ENCODE data around the gene MPP3. TPM values are rescaled to one million over a fixed set of nuclear protein-coding genes. Genes with fewer than 3 reads are reported as not detected.

The MPP3 gene
- total RNA-seq, 1 donor from 2014 or later = 55.5 TPM

GRCh38 chr17:43788540-43788939 is 44.4 kb downstream of the MPP3 start:
- ATAC-seq (no peak), DNase-seq (no peak)
- intact Hi-C loops (cut with micrococcal nuclease) = no loop called here

- no peak for DNase-seq
- intact Hi-C loops (cut with micrococcal nuclease) = no loop called here
- no peak for ATAC-seq
These were observed 45.2 kb downstream of the MPP3 start for GRCh38 chr17:43787728-43788127.

- intact Hi-C loops (cut with micrococcal nuclease) = no loop called here
- ATAC-seq = no peak
- DNase-seq = no peak
These were observed 48.3 kb downstream of the MPP3 start for GRCh38 chr17:43784628-43785101.

- ATAC-seq = no peak
- intact Hi-C loops (cut with micrococcal nuclease) = no loop called here
These were observed 48.9 kb downstream of the MPP3 start for GRCh38 chr17:43784068-43784467.

GRCh38 chr17:43782913-43783680 is 49.8 kb downstream of the MPP3 start:
- DNase-seq = no peak
- no peak for ATAC-seq
- intact Hi-C loops (cut with micrococcal nuclease) = no loop called here

More at GRCh38 chr17:43784068-43784467, 48.9 kb downstream of the MPP3 start:
- DNase-seq = no peak

GRCh38 chr17:43780135-43780534 is 52.8 kb downstream of the MPP3 start, which contains the start of gene CFAP97D1:
Gene CFAP97D1 (plus strand): TSS chr17:43780435. CDS start chr17:43780463, 28 bp downstream.
- DNase-seq (no peak), ATAC-seq (no peak)
- intact Hi-C loops (cut with micrococcal nuclease) = no loop called here

- intact Hi-C loops (cut with micrococcal nuclease) = no loop called here
- peak; percentile 25 for ATAC-seq
These were observed 53.5 kb downstream of the MPP3 start for GRCh38 chr17:43779145-43780125.

GRCh38 chr17:43778337-43779144 is 54.4 kb downstream of the MPP3 start, which contains the start of gene DUSP3:
Gene DUSP3 (minus strand): TSS chr17:43778977. CDS start chr17:43778924, 53 bp downstream.
- intact Hi-C loops (cut with micrococcal nuclease) = no loop called here
- DNase-seq = peak; percentile 98
- peak; percentile 92 for ATAC-seq

More at GRCh38 chr17:43779145-43780125, 53.5 kb downstream of the MPP3 start:
- DNase-seq = no peak

- ATAC-seq (no peak), DNase-seq (no peak)
- intact Hi-C loops (cut with micrococcal nuclease) = no loop called here
These were observed 58.4 kb downstream of the MPP3 start for GRCh38 chr17:43774304-43775250.

GRCh38 chr17:43772877-43773648 is 59.9 kb downstream of the MPP3 start:
- intact Hi-C loops (cut with micrococcal nuclease) = no loop called here
- no peak for DNase-seq
- no peak for ATAC-seq

GRCh38 chr17:43771463-43771862 is 61.5 kb downstream of the MPP3 start:
- DNase-seq = no peak
- no peak for ATAC-seq
- intact Hi-C loops (cut with micrococcal nuclease) = no loop called here

- ATAC-seq = no peak
- intact Hi-C loops (cut with micrococcal nuclease) = no loop called here
- DNase-seq = no peak
These were observed 62.0 kb downstream of the MPP3 start for GRCh38 chr17:43770957-43771356.

GRCh38 chr17:43769859-43770258 is 63.1 kb downstream of the MPP3 start:
- DNase-seq (no peak), ATAC-seq (peak; percentile 30)

GRCh38 chr17:43769426-43769825 is 63.5 kb downstream of the MPP3 start:
- DNase-seq (no peak), ATAC-seq (peak; percentile 2)
- intact Hi-C loops (cut with micrococcal nuclease) = no loop called here

More at GRCh38 chr17:43769859-43770258, 63.1 kb downstream of the MPP3 start:
- intact Hi-C loops (cut with micrococcal nuclease) = no loop called here

GRCh38 chr17:43768943-43769342 is 64.0 kb downstream of the MPP3 start:
- DNase-seq = no peak
- intact Hi-C loops (cut with micrococcal nuclease) = no loop called here
- ATAC-seq = peak; percentile 3

GRCh38 chr17:43768382-43768781 is 64.6 kb downstream of the MPP3 start:
- ATAC-seq (peak; percentile 81), DNase-seq (peak; percentile 79)
- intact Hi-C loops (cut with micrococcal nuclease) = no loop called here

- no peak for ATAC-seq
- intact Hi-C loops (cut with micrococcal nuclease) = no loop called here
- DNase-seq = no peak
These were observed 65.3 kb downstream of the MPP3 start for GRCh38 chr17:43767713-43768059.

Data from left ventricle myocardium superior (tissue), 1 donor.